K562 (cell line): Measurements from ENCODE around the gene RNF168. TPM values are rescaled to one million over a fixed set of nuclear protein-coding genes. Genes with fewer than 3 reads are reported as not detected.

Experiments used
- ATF1 ChIP-seq, 2 experiments: fragments of 450-650 bp in 1 of 2; IDR thresholded peaks; 2 replicates each; pipeline ENCODE4 v1.6.1; 2016; ENCODE audit warnings: missing compliant biosample characterization in 1 of 2, missing genetic modification characterization in 1 of 2
- C11orf30 ChIP-seq: fragments of 450-650 bp; IDR thresholded peaks from 2 replicates; pipeline ENCODE4 v1.6.1; 2016; ENCODE audit warnings: low read depth, mild to moderate bottlenecking
- CTBP1 ChIP-seq: fragments of 450-650 bp; IDR thresholded peaks from 2 replicates; pipeline ENCODE4 v1.6.1; 2016; ENCODE audit warnings: borderline replicate concordance
- JUND ChIP-seq, 2 experiments: IDR thresholded peaks; 2 replicates in 1 of 2; 3 replicates in 1 of 2; pipeline ENCODE4 v1.6.1; 2011; ENCODE audit warnings: borderline replicate concordance in 2 of 2, low read depth in 2 of 2, low read length in 2 of 2, improper control_type of control experiment in 1 of 2, missing biosample characterization in 1 of 2, missing genetic modification characterization in 1 of 2, missing genetic modification reagents in 1 of 2
- KAT7 ChIP-seq: sonication (generic); formaldehyde crosslinking; IDR thresholded peaks from 2 replicates; pipeline ENCODE4 v1.8.0; 2022; ENCODE audit warnings: missing genetic modification reagents, mild to moderate bottlenecking, borderline replicate concordance
- SAFB ChIP-seq: fragments of 200-400 bp; formaldehyde crosslinking; IDR thresholded peaks from 2 replicates; pipeline ENCODE4 v1.6.1; 2017; ENCODE audit warnings: low read depth, low read length, borderline replicate concordance
- YY1 ChIP-seq, 3 experiments: IDR thresholded peaks; 2 replicates each; pipeline ENCODE4 v1.6.1; 2011; ENCODE audit warnings: low read length in 2 of 3, mild to moderate bottlenecking in 2 of 3, moderate library complexity in 2 of 3, borderline replicate concordance in 1 of 3, control low read depth in 1 of 3, low read depth in 1 of 3; ENCODE audit not compliant: insufficient read depth in 3 of 3, insufficient replicate concordance in 2 of 3, control insufficient read depth in 1 of 3, insufficient read length in 1 of 3; ENCODE audit errors: extremely low read depth in 1 of 3
- ZC3H4 ChIP-seq: sonication (generic); formaldehyde crosslinking; IDR thresholded peaks from 2 replicates; pipeline ENCODE4 v1.9.0; 2021; ENCODE audit warnings: missing genetic modification reagents, borderline replicate concordance
- polyA plus RNA-seq, 8 experiments: library from polyadenylated mRNA; depleted of rRNA in 4 of 8; stranded (reverse) in 5 of 8; unstranded in 3 of 8; fragments of >200 nt; fragmentation: Nextera tagmentation in 2 of 8; fragmentation: Illumina TruSeq in 1 of 8; extraction: Ambion mirVana in 2 of 8; extraction: Trizol in 1 of 8; gene quantifications; 2 replicates each; pipeline versions ENCODE4 v1.2.1 to v1.2.3, GENCODE V29; 2011 to 2014; ENCODE audit warnings: inconsistent platforms in 1 of 8, missing spikeins in 1 of 8
- total RNA-seq, 7 experiments: library from RNA; depleted of rRNA in 6 of 7; stranded (reverse); fragments of >200 nt in 6 of 7; fragmentation: Illumina TruSeq in 2 of 7; extraction: Trizol in 2 of 7; gene quantifications; 2 replicates each; pipeline versions ENCODE4 v1.2.1 to v1.2.3, GENCODE V29; 2011 to 2021; ENCODE audit warnings: low replicate concordance in 1 of 7
- TF ChIP-seq, protein P1 (sequence below): sonication (generic); formaldehyde crosslinking; IDR thresholded peaks from 2 replicates; pipeline ENCODE4 v1.8.0; 2022; ENCODE audit warnings: mild to moderate bottlenecking, missing genetic modification reagents

The RNF168 gene
- total and polyA plus RNA-seq, 9 of the 15 experiments (the other 6 are each of a cell fraction or from before 2014, with no cell fraction given), result 6.0 to 32.1 (median 16.6) TPM

GRCh38 chr3:196518966-196519717, 15.6 kb upstream of the RNF168 start (continued):
- TF ChIP-seq, protein P1, sequence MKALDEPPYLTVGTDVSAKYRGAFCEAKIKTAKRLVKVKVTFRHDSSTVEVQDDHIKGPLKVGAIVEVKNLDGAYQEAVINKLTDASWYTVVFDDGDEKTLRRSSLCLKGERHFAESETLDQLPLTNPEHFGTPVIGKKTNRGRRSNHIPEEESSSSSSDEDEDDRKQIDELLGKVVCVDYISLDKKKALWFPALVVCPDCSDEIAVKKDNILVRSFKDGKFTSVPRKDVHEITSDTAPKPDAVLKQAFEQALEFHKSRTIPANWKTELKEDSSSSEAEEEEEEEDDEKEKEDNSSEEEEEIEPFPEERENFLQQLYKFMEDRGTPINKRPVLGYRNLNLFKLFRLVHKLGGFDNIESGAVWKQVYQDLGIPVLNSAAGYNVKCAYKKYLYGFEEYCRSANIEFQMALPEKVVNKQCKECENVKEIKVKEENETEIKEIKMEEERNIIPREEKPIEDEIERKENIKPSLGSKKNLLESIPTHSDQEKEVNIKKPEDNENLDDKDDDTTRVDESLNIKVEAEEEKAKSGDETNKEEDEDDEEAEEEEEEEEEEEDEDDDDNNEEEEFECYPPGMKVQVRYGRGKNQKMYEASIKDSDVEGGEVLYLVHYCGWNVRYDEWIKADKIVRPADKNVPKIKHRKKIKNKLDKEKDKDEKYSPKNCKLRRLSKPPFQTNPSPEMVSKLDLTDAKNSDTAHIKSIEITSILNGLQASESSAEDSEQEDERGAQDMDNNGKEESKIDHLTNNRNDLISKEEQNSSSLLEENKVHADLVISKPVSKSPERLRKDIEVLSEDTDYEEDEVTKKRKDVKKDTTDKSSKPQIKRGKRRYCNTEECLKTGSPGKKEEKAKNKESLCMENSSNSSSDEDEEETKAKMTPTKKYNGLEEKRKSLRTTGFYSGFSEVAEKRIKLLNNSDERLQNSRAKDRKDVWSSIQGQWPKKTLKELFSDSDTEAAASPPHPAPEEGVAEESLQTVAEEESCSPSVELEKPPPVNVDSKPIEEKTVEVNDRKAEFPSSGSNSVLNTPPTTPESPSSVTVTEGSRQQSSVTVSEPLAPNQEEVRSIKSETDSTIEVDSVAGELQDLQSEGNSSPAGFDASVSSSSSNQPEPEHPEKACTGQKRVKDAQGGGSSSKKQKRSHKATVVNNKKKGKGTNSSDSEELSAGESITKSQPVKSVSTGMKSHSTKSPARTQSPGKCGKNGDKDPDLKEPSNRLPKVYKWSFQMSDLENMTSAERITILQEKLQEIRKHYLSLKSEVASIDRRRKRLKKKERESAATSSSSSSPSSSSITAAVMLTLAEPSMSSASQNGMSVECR (CRISPR knock-in tag), result no peak
- no peak for TF ChIP-seq ATF1 (CRISPR knock-in tag; IDR thresholded peaks at IDR 0.05)
- peak; percentile 83 for TF ChIP-seq ATF1 (tag; IDR thresholded peaks at IDR 0.05)
- no peak for TF ChIP-seq KAT7
- peak; percentile 25; the same call in 1 of the 2 replicates for TF ChIP-seq CTBP1
- no peak for TF ChIP-seq SAFB
- TF ChIP-seq ZC3H4 (CRISPR knock-in tag), result no peak
- TF ChIP-seq C11orf30, result no peak
- TF ChIP-seq YY1 (IDR thresholded peaks at IDR 0.05; ENCODE audit: borderline replicate concordance in 1 of 3, control insufficient read depth in 1 of 3, extremely low read depth in 1 of 3, insufficient read depth in 3 of 3, insufficient read length in 1 of 3, insufficient replicate concordance in 2 of 3, low read depth in 1 of 3, low read length in 2 of 3), result no peak
- peak; percentile 89 for TF ChIP-seq JUND (IDR thresholded peaks at IDR 0.05; ENCODE audit: borderline replicate concordance, low read depth, low read length)
- TF ChIP-seq JUND (tag; IDR thresholded peaks at IDR 0.05; ENCODE audit: borderline replicate concordance, low read depth, low read length), result peak; percentile 92; the same call in 2 of the 3 replicates
